GM21786 (cell line): ENCODE data around the gene VWA5B1.

Experiments used
- ATAC-seq: cut with Tn5 transposase; IDR thresholded peaks from one replicate; pipeline ENCODE4 v1.9.1; 2021; ENCODE audit not compliant: unreplicated experiment

VWA5B1 gene

DNA sequence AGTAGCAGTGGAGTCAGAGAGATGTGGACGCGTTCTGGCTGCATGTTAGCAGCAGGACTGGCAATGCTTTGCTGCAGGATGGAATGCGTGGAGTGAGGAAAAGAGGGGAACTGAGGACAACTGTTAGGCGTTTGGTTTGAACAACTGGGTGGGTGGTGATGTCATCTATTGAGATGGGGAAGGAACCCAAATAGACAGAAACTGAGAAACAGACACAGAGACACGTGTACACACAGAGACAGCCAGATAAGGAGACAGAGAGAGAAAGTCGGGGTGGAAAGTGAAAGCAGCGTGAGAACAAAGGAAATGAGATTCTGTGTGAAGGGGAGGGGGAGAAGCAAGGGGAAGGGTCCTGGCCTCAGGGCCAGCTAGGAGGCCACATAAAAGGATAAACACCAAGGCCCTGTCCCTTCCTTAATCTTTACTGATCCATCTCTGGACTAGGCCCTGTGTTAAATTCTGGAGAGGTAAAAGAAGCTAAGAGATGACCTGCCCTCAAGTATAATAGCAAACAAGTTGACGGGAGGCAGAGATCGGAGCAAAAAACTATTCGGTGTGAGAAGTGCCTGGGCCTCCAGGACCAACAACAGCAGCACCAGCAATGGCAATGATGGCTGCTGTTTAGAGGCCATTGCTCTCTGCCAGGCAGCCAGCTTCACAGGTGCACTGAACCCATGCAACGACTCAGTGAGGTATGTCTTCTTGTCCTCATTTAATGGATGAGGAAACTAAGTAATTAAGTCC is 31.6 kb downstream of the VWA5B1 start:
- ATAC-seq: peak; percentile 87

DNA sequence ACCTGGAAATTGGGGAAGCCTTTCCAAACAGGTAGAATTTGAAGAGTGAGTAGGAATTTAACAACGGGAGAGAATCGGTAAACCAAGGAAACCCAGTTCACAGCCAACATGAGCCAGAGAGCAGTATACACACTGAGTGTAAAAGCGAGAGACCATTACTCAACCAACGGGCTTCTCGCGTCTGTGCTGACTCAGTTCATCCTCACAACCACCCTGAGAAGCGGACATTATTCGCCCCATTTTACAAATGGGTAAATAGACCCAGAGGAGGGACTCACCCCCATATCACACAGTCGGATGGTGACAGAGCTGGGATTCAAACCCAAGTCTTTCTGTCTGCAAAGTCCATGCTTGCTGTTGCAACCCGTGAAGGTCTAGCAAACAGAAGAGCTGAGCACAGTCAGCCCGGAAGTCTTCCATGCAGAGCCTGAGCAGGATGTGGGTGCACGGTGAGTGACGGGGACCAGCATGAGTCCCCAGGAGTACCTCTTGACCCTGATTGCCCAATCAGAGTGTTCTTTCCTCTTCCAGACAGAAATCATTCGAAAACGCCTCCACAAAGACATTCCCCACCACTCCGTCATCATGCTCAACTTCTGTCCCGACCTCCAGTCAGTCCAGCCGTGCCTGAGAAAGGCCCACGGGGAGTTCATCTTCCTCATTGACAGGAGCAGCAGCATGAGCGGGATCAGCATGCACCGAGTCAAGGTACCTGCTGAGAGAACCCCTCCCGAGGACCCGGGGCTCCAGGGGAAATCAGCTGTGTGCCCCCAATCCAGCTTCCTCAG is 32.3 kb downstream of the VWA5B1 start:
- ATAC-seq: no peak

DNA sequence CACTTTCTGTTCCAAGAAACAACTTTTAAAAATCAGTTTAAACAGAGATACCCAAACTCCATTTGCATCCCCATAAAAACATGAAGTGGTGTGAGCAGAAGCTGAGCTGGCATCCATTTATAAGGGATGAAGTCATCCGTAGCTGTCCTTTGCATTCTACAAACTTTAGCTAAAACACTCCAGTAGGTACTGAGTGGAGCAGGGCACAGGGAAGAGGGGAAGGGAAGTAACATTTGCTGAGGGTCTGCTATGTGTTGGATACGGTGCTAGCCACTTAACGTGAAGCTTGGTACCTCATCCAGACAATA is 32.9 kb downstream of the VWA5B1 start:
- ATAC-seq: no peak

DNA sequence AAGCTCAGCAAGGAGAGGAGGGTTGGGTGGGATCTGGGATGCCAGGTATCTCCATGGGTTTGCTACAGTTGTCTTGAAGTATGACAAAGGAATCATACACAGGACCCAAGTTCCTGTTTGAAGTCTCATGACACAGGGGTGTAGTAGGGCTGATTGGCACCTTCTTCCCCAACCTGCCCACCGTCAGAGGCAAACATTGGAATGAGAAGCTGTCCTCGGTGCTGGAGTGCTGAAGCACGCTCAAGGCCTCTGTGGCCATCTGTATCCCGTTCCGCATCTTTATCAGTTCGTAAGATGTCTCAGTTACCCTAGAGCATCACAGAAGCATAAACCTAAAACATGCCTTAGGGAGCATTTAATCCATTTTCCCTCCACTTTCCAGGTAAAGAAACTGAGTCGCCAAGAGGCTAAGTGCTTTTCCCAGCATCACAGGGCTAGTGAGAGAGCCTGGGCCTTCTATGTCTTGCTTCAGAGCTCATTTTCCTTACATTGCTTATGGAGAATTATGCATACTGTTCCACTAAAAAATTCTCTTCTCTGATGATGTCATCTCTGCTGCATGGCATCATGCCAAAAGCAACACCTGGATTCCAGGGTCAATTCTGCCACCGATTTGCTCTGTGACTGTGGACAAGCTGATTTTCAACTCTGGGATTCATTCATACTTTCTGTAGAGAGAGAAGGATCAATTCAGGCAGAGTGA is 34.2 kb downstream of the VWA5B1 start:
- no peak for ATAC-seq

DNA sequence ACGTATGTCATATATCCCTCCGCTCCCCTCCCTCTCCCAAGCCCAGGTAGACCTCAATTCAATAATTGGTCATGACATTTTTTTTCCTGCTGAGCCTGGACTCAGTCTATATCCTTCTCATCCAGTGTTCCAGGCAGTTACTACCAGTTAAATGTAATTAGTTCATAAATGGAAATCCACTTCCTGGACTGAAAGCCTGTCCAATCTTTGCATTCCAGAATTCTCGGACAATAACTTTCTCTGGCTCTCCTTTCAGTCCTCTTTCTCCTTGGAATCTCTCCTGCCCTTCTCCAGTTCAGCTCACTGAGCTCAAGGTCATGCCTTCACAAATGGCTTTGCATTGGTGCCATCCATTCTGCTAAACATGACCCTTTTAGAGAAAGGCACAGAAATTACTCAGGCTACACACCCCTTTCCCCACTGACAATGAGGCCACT is 34.8 kb downstream of the VWA5B1 start:
- ATAC-seq: no peak

DNA sequence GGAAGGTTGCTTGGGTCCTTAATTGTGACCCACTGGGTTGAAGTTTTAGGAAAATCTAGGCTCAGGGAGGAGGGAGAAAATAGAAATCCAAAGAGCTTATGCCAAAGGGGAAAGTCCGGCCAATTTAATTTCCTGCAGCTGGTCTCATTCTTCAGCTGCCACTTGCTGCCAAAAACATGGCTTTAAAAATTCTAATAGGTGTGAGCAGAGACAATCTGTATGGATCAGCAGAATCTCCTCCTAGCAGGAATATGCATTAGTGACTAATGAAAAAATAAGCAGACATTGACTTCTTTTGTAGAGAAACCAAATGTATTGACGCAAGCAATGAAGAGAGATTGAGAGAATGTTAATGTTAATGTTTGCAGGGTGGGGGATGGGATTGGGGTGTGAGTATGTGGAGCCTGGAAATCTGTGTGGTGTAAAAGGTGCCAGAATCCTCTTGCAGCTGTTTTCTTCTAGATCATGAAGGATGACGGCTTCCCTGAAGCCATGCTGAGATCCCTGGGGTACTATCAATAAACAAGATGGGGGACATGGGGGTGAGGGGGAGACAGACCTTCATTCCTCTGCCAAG is 35.3 kb downstream of the VWA5B1 start:
- ATAC-seq: no peak

DNA sequence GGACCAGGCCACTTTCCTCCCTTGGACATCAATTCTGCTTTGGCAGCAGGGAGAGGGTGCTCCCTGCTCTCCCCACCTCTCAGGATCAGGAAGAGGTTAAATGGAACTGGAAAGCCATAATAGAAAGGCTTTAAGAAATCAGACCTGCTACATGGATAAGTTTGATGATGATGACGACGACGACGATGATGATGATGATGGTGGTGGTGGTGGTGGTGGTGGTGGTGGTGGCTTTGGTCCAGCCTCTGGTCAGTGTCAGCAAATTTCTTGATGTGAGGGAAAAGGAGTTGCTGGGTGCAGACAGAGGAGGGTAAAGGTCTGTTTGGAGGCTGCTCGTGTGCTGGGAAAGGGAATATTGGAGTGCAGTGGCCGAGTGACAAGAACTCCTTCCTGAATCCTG is 36.8 kb downstream of the VWA5B1 start:
- ATAC-seq: no peak

DNA sequence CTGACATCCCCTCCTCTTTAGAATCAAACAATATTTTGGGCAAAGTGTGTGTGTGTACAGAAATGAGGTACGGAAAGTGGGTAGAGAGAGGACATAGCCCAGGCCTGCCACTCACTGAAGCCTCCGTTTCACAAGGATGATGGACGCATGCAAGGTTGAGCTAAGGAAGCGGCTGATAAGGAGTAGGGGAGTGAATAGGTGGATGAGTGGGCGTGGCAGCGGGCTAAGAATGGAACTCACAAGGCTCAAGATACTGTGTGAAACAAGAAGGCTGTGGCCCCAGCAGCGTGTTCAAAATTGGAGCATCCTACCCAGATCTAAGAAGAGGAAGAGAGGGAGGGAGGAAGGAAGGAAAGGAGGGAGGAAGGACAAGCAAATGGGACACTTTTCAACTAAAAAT is 37.5 kb downstream of the VWA5B1 start:
- no peak for ATAC-seq

DNA sequence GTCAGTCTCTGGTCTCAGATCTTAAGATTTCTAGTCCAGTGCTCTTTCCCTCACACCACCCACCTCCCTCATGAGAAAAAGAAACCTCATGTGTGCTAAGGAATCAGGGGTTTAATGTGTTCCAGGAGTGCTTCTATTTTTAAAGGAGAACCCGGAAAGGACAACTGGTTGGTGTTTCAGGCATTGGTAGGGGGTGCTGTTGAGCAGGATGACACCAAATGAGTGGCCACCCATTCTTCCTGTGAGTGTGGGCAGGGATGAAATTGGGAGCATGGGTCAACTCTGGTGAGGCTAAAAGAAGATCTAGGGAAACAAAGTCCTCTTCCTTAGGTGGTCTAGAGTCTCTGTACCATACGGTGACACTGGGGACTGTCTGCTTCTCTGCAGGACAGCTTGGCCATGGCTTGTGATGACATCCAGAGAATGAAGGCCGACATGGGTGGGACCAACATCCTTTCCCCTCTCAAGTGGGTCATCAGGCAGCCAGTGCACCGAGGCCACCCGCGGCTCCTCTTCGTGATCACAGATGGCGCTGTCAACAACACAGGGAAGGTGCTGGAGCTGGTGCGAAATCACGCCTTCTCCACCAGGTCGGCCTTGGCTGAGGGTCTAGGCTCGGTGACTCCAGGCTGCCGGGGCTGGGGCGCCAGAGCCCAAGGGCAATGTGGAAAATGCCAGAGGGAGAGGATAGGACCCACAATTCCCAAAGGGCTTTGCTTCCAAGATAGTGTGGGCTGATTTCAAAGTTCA is 39.3 kb downstream of the VWA5B1 start:
- no peak for ATAC-seq

DNA sequence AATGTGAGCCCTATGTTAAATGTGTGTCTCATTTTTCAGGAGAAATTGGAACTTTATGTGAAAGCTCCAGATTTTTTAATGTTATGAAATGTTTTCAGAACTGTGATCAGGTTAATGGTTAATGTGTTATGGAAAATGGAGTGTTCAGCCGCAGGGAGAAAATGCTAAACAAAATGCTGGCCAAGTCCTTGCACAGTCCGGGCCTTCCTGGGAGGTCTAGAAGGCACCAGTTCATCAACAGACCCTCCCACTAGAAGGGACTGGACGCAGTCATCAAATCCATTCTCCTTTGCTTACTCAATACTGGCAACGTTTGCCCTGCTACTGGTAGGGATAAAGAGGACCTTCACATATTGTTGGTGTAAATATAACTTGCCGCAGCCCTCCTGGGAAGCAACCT is 43.4 kb downstream of the VWA5B1 start:
- no peak for ATAC-seq

DNA sequence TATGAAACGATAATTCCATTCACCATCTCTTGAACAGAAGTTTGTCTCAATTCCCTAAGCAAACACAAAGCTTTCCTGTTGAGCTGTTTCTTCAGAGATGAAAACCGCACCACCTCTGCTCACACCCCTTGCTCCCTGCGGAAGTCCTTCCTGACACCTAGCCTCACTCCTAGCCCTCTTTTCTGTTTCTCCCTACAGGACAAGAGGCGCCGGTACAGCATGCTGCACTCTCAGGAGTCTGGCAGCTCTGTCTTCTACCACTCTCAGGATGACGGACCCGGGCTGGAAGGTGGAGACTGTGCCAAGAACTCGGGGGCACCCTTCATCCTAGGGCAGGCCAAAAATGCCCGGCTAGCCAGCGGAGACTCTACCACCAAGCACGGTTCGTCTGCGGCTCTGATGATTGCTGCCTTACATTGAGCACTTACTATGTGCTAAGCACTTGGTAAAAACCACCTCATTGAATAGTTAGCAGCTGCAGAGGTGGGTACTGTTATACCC is 45.5 kb downstream of the VWA5B1 start:
- no peak for ATAC-seq

DNA sequence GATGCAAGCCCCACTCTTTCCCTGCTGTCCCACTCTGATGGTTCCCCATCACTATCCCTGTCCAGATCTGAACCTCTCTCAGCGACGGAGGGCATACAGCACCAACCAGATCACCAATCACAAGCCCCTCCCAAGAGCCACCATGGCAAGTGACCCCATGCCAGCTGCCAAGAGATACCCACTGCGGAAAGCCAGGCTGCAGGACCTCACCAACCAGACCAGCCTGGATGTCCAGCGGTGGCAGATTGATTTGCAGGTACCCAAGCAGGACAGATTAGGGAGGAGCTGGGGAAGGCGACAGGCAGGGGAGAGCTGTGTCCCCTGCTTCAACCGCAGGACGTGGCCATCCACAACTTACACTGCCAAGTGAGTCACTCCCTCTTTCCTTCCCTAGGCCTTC is 46.9 kb downstream of the VWA5B1 start:
- ATAC-seq: no peak

DNA sequence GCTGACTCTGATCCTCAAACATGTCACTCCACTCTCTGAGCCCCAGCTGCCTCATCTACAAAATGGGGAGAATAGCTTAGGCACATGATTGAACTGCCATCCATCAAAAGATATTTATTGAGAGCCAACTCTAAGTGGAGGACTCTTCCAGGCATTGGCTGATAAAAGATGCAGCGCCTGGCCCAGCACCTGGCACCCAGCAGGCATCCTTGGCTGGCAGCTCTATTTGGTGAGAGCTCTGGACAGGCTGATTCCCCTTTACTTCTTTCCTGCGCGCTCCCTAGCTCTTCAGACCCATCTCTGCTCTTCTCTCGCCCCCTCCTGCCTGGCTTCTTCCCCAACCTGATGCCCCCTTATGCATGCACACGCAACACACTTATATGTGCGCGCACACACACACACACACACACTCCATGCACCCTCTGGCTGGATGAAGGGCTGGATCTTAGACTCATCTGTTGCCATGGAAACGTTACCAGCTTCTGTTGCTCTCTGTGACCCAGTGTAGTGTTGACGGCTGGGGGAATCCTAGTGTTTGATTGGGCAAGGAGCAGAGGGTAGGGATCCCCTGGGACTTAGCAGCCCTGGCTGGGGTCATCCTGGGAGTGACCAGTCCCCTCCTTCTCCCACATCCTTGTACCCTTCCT is 49.3 kb downstream of the VWA5B1 start:
- ATAC-seq: no peak

DNA sequence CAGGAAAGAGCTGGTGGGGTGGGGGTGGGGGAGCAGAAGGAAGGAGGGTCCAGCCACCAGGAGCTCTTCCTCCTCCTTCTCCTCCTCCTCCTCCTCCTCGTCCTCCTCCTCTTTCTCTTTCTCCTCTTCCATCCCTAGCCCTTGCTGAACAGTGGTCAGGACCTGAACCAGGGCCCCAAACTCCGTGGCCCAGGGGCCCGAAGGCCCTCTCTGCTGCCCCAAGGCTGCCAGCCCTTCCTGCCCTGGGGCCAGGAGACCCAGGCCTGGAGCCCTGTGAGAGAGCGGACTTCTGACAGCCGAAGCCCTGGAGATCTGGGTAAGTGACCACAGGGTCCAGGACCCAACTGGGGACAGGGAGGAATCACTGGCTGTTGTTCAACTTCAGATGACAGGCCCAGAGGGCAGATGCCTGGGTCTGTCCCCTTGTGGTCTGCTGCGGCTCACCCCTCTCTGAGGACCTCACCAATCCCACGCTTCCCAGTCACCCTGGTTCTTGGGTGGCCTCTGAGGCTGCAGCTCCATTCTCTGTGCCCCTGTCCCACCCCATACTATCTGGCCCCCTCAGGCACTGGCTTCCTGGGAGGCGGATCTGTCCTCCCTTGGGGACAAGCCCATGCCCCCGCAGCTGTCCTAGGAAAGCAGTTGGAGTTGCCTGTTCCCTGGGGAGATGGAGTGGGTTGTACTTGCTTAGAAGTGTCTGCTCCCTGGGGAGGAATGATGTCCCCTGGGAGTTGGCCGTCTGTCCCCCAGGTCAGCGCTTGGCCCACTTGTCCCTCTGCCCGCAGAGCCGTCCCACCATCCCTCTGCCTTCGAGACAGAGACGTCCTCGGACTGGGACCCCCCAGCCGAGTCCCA is 51.8 kb downstream of the VWA5B1 start:
- ATAC-seq: no peak

DNA sequence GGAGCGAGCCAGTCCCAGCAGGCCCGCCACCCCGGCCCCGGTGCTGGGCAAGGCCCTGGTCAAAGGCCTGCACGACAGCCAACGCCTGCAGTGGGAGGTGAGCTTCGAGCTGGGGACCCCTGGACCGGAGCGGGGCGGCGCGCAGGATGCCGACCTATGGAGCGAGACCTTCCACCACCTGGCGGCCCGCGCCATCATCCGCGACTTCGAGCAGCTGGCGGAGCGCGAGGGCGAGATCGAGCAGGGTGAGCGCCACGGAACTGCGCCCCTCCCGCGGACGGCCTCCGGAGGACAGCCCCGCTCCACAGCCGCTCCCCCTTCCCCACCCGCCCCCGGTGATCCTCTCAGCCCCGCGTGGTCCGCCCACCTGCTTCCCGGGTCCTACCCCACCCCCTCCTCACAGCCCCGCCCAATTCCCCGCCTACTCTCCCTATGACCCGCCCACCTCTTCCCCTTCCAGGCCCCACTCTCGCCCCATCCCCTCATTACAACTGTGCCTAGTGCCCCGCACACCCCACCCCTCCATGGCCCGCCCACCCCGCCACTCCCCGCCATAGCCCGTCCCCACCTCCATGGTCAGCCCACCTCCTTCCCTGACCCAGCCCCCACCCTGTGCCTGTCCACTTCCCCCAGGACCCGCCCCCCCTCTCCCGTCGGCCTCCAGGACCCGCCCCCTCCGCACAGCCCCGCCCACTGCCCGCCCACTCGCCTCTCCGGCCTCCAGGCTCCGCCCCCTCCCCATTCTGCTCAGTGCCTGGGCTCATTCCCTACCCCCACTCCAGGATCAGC is 52.7 kb downstream of the VWA5B1 start:
- no peak for ATAC-seq

DNA sequence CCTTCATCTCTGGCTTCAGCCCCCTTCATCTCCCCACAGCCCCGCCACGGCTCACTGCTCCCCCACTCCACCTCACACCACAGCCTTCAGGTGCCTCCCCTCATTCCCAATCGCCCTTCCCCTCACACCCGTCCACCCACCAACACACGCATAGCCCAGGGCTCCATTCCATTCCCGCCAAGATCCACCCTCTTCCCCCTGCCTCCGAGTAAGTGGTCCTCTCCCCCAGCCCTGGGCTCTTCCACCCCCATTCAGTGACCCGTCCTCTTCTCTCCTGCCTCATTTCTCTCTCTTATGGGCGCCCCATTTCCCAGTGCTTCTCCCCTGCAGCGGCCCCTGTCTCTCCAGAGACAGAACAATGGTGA is 53.2 kb downstream of the VWA5B1 start:
- ATAC-seq: no peak

DNA sequence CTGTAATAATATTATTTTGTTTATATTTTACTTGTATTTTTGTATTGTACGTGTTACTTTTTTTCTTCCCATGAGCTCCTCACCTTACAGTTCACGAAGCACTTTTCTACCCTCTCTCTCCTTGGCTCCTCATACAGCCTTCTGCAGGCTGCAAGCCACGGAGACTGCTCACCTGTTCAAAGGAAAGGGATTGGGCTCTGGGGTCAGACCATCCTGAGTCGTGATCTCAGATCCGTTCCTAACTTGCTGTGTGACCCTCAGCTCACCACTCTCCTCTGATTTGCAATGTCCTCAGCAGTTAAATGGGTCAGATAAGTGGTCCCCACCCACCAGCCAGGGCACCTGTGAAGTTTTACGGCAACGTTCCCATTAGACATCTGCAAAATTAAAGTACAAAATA is 54.1 kb downstream of the VWA5B1 start:
- no peak for ATAC-seq

DNA sequence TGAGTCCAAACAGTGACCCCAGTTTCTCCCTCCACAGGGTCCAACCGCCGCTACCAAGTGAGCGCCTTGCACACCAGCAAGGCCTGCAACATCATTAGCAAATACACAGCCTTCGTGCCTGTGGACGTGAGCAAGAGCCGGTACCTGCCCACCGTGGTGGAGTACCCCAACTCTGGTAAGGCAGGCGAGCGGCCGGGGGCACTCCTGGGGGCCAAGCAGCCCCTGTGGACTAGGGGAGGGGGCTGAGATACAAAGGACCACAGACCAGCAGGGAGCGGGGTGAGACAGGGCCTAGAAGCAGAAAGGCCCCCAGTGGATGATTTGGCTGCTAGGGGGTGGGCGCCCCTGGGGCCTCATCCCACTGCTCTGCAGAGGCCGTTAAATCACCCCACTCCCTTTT is 54.7 kb downstream of the VWA5B1 start:
- no peak for ATAC-seq

DNA sequence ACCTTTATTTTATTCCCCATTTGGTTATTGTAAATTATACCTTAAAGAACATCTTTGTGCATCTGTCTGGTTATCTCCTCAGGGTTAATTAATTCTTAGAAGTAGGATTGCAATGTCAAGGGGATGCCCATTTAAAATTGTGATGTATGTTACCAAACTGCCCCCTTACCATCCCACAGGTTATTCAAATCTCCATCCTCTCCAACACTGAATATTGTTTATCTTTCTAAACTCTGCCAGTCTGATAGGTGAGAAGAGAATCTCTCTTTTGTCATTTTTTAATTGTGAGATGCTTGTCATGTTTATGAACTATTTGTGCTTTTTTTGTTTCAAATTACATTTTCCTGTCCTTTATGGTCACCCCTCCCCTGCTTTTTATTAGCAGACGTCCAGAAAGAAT is 55.8 kb downstream of the VWA5B1 start:
- no peak for ATAC-seq
